ENCODE measurements around the gene OLFML2B.

The OLFML2B gene

DNA sequence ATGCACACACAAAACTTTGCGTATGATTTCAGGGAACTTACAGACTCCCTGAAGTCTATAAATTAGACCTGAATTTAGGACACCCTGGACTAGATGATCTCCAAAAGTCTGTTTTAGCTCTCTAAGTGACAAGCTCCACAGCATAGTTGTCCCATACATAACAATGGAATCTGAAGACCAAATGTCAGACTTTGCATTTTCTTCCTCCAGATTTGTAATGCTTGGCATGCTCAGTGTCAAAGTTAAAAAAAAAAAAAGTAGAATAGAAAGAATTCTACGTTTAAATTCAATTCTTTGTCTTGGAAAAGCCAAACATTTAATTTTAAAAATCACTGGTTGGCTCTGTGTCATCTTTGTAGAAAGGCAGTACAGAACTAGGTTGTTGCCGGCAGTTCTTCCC lies 66.7 kb downstream of the OLFML2B start:
- no peak for TF ChIP-seq GATA2 (IDR thresholded peaks at IDR 0.05; ENCODE audit: low read depth, low read length)
- no peak for TF ChIP-seq GATA3 (IDR thresholded peaks at IDR 0.05; ENCODE audit: low read depth, low read length)

- TF ChIP-seq GATA2 (IDR thresholded peaks at IDR 0.05; ENCODE audit: low read depth, low read length) (no peak; the same call in 1 of the 2 replicates), GATA3 (IDR thresholded peaks at IDR 0.05; ENCODE audit: low read depth, low read length) (no peak)
Measured at GRCh38 chr1:161956097-161956496, 67.6 kb downstream of the OLFML2B start.

DNA sequence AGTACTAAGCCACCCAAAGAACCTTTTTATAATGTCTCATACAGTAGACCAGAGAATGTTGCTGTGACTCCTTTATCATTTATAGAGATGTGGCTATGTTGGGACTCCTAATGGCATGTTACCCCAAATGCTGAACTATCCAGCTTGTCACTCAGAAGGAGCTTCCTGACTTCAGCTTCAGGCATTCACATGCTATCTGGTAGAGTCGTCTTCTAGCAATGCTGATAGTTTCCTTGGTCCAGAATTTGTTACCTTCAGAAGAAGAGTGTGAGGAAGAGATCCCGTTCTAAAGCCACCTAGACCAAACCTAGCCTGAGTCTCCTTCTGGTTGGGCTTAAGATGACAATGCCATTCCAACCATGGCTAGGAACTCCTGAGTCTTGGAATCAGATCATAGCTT lies 68.1 kb downstream of the OLFML2B start:
- TF ChIP-seq GATA3 (IDR thresholded peaks at IDR 0.05; ENCODE audit: low read depth, low read length) (no peak), GATA2 (IDR thresholded peaks at IDR 0.05; ENCODE audit: low read depth, low read length) (no peak)

- no peak for TF ChIP-seq GATA2 (IDR thresholded peaks at IDR 0.05; ENCODE audit: low read depth, low read length)
- TF ChIP-seq GATA3 (IDR thresholded peaks at IDR 0.05; ENCODE audit: low read depth, low read length) = no peak
Measured at GRCh38 chr1:161954466-161954865, 69.2 kb downstream of the OLFML2B start.

- no peak for TF ChIP-seq GATA2 (IDR thresholded peaks at IDR 0.05; ENCODE audit: low read depth, low read length)
- no peak for TF ChIP-seq GATA3 (IDR thresholded peaks at IDR 0.05; ENCODE audit: low read depth, low read length)
Measured at GRCh38 chr1:161954050-161954449, 69.6 kb downstream of the OLFML2B start.

DNA sequence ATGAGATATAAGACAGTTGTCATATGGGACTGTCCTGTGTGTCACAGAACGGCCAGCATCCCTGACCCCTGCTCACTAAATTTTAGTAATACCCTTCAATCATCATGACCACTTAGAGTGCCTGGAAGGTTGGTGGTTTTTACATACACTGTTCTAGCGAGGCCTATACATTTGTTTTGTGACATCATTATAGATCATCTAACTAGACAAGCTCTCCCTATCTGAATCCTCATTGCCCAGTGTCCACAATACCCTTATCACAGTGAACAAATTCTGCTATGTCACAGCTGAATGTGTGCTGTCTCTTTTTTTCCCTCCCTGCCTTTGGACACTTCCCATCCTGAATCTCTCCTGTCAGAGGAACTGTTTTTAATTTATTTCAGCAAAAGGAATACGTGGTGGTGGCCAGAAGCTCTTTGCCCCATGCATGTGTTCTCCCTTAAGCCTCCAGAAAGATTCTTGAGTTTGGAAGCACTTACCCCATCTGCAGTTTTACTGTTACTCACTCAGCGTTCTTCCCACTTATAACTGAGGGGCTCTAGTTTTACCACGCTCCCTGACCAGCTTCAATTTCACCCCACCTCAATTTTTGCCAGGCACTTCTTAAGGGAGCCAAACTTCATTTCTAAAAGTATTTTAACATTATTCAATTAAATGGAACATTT lies 70.3 kb downstream of the OLFML2B start:
- TF ChIP-seq GATA2 (IDR thresholded peaks at IDR 0.05; ENCODE audit: low read depth, low read length) (peak; percentile 56; the same call in 1 of the 2 replicates), GATA3 (IDR thresholded peaks at IDR 0.05; ENCODE audit: low read depth, low read length) (peak; percentile 59)

DNA sequence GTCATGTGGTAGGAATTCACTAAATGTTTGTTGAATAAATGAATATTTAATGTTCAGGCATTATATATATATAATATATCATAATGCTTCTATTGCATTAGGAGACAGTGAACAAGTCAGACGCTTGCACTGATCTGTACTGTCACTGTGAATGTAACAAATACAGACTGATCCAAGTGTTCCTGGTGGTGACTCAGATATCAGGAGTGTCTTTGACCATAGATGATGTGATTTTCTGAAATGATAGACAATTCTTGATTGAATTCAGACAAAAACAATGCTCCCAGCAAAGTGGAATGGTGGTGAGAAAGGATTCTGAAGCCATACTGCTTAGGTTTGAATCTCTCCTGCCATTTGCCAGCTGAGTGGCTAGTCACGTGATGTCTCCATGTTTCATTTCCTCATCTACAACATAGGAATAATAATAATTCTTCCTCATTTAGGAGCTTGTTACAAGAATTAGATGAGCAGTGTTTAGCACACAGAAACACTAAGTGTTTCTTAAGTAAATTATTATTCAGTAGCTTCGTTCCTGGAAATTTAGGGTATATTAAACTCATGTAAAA lies 71.0 kb downstream of the OLFML2B start:
- TF ChIP-seq GATA3 (IDR thresholded peaks at IDR 0.05; ENCODE audit: low read depth, low read length) (no peak), GATA2 (IDR thresholded peaks at IDR 0.05; ENCODE audit: low read depth, low read length) (no peak)

DNA sequence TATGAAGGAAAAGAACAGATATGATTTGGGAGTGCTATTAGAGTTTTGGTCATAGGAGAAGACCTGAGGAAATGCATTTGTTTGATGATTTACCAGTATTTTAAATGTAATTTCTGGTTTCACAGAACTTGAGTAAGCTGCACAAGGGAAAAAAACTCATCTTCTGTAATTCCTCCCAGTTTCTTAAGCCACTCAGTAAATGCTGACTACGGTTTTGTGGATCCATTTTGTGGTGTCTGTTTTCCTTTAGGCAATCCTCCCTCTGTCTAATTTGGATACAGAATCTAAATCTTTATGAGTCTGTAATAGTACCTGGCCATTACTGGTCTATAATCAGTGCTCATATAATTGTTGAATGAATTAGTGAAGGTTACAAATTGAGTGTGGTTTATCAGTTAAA lies 72.0 kb downstream of the OLFML2B start:
- TF ChIP-seq GATA2 (IDR thresholded peaks at IDR 0.05; ENCODE audit: low read depth, low read length) = no peak
- no peak for TF ChIP-seq GATA3 (IDR thresholded peaks at IDR 0.05; ENCODE audit: low read depth, low read length)

- TF ChIP-seq GATA3 (IDR thresholded peaks at IDR 0.05; ENCODE audit: low read depth, low read length) = no peak
- no peak for TF ChIP-seq GATA2 (IDR thresholded peaks at IDR 0.05; ENCODE audit: low read depth, low read length)
Measured at GRCh38 chr1:161950377-161950776, 73.3 kb downstream of the OLFML2B start.

DNA sequence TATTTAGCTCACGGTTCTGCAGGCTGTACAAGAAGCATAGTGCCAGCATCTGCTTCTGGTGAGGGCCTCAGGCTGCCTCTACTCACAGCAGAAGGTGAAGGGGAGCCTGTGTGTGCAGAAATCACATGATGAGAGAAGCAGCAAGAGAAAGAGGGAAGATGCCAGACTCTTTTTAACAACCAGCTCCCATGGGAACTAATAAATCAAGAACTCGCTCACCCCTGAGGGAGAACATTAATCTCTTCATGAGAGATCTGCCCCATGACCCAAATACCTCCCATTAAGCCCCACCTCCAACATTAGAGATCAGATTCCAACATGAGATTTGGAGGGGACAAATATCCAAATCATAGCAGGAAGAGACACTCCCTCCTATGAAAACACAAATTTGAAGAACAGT lies 74.1 kb downstream of the OLFML2B start:
- TF ChIP-seq GATA2 (IDR thresholded peaks at IDR 0.05; ENCODE audit: low read depth, low read length) (no peak), GATA3 (IDR thresholded peaks at IDR 0.05; ENCODE audit: low read depth, low read length) (no peak)

GRCh38 chr1:161948435-161948834 lies 75.2 kb downstream of the OLFML2B start:
- TF ChIP-seq GATA2 (IDR thresholded peaks at IDR 0.05; ENCODE audit: low read depth, low read length) (no peak), GATA3 (IDR thresholded peaks at IDR 0.05; ENCODE audit: low read depth, low read length) (no peak)

DNA sequence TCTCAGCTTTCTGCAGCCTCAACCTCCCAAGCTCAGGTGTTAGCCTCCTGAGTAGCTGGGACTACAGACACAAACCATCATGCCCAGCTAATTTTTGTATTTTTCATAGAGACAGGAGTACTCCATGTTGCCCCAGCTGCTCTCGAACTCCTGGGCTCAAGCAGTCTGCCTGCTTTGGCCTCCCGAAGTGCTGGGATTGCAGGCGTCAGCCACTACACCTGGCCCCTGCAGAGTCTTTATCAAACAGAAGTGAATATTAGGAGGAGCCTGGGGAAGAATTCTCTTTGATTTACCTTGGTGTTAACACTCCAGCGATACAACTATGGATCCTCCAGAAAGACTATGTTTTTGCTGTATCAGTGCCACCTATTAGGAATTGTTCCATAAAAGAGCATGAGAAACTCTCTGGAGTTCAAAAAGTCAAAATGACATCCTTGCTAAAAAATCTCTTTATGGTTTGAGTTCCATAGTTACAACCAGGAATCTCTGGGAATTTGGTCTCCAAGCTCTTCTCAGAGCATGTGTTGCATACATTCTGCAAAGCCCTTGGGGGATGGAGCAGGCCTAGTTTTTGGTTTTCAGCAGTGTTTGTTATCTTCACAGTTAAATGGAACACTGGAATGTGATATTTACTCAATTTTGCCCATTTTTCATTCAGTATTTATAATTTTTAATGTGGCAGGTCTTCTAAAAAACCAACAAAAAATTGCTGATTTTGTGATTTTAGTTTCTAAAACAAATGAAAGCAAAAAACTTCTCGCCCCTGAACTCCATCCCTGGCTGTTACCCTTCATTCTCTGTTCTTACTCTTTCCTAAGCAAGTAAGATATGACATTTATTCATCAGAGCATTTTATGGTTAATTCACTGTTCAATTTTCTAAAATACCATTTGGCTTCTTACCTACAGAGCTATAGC lies 77.3 kb downstream of the OLFML2B start:
- TF ChIP-seq GATA2 (IDR thresholded peaks at IDR 0.05; ENCODE audit: low read depth, low read length) = no peak
- TF ChIP-seq GATA3 (IDR thresholded peaks at IDR 0.05; ENCODE audit: low read depth, low read length) = no peak

GRCh38 chr1:161945306-161946060 lies 78.2 kb downstream of the OLFML2B start:
- TF ChIP-seq GATA2 (IDR thresholded peaks at IDR 0.05; ENCODE audit: low read depth, low read length) (no peak), GATA3 (IDR thresholded peaks at IDR 0.05; ENCODE audit: low read depth, low read length) (no peak)

DNA sequence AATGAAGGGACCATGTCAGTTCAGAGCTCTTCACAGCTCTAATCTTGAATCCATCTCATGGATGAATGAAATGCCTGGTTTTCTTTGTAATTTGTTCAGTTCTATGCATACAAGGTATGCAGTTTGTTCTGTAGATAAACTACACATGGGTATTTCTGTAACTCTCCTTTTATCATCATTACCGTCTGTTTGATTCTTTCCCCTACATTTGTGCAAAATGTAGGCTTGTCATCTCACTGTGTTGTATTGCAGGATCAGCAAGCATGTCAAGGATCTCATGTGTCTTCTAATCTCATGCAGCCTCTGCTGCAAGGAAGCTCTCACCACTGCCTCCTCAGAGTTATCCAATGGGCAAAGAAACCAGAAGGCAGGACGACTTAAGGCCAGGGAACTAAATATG lies 79.3 kb downstream of the OLFML2B start:
- TF ChIP-seq GATA3 (IDR thresholded peaks at IDR 0.05; ENCODE audit: low read depth, low read length) (no peak), GATA2 (IDR thresholded peaks at IDR 0.05; ENCODE audit: low read depth, low read length) (no peak)
